Ovary (tissue), 3 donors: ENCODE results near the gene MLLT11.

Source experiments
- EP300 ChIP-seq: sonication (generic); formaldehyde crosslinking; IDR thresholded peaks from one replicate; pipeline ENCODE4 v1.6.1; 2017; ENCODE audit warnings: antibody characterized with exemption
- POLR2A ChIP-seq: fragments of 450-650 bp; IDR thresholded peaks from one replicate; pipeline ENCODE4 v1.6.1; 2017; ENCODE audit warnings: antibody characterized with exemption, mild to moderate bottlenecking, moderate library complexity
- TF ChIP-seq, protein P1 (sequence below), 3 donors: fragments of 450-650 bp in 2 of 3; fragments of 200-600 bp in 1 of 3; IDR thresholded peaks; one replicate each; pipeline versions ENCODE4 v1.5.1 to v1.8.0; 2016 to 2022; ENCODE audit warnings: antibody characterized with exemption in 3 of 3, mild to moderate bottlenecking in 1 of 3
- donor health status: DM: no; HTN: no; CAD: no.

DNA sequence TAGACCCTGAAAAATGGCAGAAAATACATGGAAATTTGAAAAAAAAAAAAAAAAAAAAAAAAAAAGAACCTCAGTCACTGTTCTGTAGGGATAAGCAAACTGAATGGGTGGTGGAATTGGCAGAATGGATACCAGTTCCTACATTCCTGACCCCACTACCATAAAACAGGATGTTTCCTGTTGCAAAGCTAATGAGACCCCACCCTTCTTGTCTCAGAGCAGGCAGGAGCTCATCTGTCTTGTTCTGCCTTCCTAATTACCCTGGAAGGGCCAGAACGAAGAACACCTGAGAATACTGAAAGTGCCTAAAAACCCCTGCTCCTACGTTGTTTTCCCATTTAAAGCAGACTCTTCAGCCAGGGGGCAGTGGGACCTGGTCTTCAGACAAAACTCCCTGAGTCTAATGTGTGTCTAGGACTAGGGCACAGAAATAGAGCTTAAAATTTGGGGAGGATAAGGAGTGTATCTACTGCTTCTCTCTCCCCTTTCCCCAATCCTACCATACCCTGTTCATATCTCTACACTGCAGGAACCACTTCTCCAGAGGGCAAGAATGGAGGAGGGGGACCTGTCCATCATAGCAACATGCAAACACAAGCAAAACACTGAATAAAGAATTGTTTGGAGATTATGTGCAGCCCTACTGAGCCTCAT is 8.7 kb upstream of the MLLT11 start:
- TF ChIP-seq, protein P1, sequence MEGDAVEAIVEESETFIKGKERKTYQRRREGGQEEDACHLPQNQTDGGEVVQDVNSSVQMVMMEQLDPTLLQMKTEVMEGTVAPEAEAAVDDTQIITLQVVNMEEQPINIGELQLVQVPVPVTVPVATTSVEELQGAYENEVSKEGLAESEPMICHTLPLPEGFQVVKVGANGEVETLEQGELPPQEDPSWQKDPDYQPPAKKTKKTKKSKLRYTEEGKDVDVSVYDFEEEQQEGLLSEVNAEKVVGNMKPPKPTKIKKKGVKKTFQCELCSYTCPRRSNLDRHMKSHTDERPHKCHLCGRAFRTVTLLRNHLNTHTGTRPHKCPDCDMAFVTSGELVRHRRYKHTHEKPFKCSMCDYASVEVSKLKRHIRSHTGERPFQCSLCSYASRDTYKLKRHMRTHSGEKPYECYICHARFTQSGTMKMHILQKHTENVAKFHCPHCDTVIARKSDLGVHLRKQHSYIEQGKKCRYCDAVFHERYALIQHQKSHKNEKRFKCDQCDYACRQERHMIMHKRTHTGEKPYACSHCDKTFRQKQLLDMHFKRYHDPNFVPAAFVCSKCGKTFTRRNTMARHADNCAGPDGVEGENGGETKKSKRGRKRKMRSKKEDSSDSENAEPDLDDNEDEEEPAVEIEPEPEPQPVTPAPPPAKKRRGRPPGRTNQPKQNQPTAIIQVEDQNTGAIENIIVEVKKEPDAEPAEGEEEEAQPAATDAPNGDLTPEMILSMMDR (IDR thresholded peaks at IDR 0.05): no peak
- TF ChIP-seq POLR2A (no peak), EP300 (no peak)
